ENCODE data around the gene NAT14.

Gene NAT14

DNA sequence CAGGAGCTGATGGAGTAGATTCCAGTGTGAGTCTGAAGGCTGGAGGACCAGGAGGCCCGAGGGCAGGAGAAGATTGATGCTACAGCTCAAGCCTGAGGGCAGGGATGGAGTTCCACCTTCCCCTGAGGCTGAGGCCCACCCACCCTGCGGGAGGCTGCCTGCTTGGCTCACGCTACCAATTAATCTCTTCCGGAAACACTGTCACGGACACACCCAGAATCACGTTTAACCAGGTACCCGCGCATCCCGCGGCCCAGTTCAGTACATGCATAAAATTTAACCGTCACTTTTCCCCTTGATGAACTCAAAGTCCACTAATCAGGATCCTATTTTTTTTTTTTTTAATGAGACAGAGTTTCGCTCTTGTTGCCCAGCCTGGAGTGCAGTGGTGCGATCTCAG lies 13.7 kb upstream of the NAT14 start:
- H3K27ac ChIP-seq: no peak overlapping the region
- DNase-seq: no peak
- no peaks in the 10 kb centered on the region for H3K36me3 ChIP-seq
- TF ChIP-seq, protein P1, sequence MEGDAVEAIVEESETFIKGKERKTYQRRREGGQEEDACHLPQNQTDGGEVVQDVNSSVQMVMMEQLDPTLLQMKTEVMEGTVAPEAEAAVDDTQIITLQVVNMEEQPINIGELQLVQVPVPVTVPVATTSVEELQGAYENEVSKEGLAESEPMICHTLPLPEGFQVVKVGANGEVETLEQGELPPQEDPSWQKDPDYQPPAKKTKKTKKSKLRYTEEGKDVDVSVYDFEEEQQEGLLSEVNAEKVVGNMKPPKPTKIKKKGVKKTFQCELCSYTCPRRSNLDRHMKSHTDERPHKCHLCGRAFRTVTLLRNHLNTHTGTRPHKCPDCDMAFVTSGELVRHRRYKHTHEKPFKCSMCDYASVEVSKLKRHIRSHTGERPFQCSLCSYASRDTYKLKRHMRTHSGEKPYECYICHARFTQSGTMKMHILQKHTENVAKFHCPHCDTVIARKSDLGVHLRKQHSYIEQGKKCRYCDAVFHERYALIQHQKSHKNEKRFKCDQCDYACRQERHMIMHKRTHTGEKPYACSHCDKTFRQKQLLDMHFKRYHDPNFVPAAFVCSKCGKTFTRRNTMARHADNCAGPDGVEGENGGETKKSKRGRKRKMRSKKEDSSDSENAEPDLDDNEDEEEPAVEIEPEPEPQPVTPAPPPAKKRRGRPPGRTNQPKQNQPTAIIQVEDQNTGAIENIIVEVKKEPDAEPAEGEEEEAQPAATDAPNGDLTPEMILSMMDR (IDR thresholded peaks at IDR 0.05; ENCODE audit: low read depth, low read length): no peak
- H3K27me3 ChIP-seq (ENCODE audit: insufficient read depth, low read depth, severe bottlenecking): no peaks in the 10 kb centered on the region
- H3K4me3 ChIP-seq (ENCODE audit: low read depth, low read length): no peak overlapping the region
- H3K9me3 ChIP-seq (ENCODE audit: severe bottlenecking): no peaks in the 10 kb centered on the region

DNA sequence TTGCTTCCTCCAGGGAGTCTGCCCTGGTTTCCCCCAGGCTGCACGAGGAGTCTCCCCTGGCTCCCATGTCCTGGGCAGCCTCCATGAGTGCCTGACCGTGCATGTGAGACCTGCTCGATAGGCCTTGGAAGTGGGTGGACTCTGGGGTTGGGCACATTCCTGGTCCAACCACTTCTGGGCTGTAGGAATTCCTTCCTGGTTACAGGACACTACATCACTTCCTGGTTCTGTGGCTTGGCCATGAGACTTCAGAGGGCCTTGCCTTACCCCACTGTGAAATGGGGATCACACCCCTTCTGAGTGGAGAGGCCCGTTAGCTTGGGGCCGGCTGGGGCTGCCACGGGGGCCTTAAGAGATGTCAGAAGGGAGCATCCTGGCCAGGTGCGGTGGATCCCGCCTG lies 12.5 kb upstream of the NAT14 start:
- no peak overlapping the region for H3K27ac ChIP-seq
- TF ChIP-seq, protein P1 (IDR thresholded peaks at IDR 0.05; ENCODE audit: low read depth, low read length): no peak
- H3K9me3 ChIP-seq (ENCODE audit: severe bottlenecking): no peaks in the 10 kb centered on the region
- no peak for DNase-seq
- H3K36me3 ChIP-seq: no peaks in the 10 kb centered on the region
- H3K4me3 ChIP-seq (ENCODE audit: low read depth, low read length): no peak overlapping the region
- no peaks in the 10 kb centered on the region for H3K27me3 ChIP-seq (ENCODE audit: insufficient read depth, low read depth, severe bottlenecking)

DNA sequence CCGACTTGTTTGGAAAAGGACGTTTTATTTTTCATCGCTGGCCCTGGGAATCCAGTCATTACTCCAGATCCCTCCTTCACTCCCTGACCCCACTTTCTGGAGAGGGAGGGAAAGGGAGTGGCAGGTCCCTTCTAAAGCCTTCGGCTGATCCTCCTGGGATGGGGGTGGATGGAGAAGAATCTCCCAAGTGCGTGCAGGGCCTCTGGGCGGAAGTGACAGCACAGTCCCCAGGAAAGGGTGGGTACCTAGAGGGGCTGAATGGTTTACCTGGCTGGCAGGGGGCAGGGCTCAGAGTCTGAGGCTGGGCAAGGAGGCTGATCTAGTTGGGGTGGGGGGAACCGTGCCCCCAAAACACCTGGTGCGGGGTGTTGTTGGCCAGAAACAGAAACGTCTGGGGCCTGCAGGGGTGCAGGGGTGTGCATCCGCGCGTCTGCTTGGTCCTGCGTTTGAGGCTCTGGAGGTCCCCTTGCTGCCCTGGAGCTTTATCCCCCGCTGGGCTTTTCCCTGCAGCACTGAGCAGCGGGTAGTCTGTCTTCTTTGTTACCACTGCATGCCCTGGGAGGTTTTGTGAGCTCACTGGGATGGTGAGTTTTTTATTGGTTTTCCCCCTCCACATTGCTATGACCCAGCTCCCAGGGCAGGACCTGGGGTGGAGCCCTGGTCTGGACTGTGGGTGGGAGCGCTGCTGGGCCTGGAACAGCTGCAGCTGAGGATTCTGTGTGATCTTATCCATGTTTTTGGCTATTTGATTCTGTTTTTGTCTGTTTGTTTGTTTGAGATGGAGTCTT lies 11.6 kb upstream of the NAT14 start:
- H3K9me3 ChIP-seq (ENCODE audit: severe bottlenecking): no peaks in the 10 kb centered on the region
- H3K27me3 ChIP-seq (ENCODE audit: insufficient read depth, low read depth, severe bottlenecking): no peaks in the 10 kb centered on the region
- H3K36me3 ChIP-seq: no peaks in the 10 kb centered on the region
- TF ChIP-seq, protein P1 (IDR thresholded peaks at IDR 0.05; ENCODE audit: low read depth, low read length): no peak
- no peak overlapping the region for H3K4me3 ChIP-seq (ENCODE audit: low read depth, low read length)
- H3K27ac ChIP-seq: no peak overlapping the region
- DNase-seq: no peak

DNA sequence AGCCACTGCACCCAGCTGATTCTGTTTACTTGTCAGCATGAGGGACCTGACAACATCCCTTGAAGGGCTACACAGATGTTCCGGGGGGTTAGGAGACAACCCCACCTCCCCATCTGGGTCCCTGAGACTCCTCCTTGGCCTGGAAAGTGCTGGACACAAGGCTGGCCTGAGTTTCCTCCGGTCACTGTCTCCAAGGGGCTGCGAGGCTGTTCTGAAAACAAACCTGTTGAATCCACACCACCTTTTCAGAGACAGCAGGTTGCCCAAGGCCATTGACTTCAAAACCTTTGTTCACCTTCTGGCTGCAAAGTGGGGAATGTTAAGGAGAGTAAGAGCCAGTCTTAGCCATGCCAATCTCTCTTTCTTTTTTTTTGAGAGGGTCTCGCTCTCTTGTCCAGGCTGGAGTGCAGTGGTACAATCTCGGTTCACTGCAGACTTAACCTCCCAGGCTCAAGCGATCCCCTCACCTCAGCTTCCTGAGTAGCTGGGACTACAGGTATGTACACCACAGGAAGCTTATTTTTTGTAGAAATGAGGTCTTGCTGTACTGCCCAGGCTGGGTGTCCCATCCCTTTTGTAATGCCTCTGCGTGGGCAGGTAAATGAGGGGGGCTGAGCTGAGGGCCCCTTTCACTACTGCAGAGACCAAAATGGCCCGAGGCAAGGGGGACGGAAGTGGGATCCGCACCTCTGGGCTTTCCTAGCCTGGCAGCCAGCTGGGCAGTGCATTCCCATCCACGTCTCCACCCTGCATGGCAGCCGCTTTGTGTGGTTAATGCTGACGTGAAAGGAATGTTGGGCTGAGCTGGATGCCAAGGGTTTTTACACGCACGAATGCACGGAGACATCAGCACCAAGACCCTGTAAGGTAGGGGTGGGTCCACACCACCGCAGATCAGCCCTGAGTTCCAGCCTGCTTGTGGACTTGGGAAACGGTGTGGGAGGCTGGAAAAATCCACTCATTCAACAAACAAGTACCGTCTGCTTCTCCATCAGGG lies 10.4 kb upstream of the NAT14 start:
- H3K36me3 ChIP-seq: no peaks in the 10 kb centered on the region
- no peaks in the 10 kb centered on the region for H3K27me3 ChIP-seq (ENCODE audit: insufficient read depth, low read depth, severe bottlenecking)
- no peak for DNase-seq
- TF ChIP-seq, protein P1 (IDR thresholded peaks at IDR 0.05; ENCODE audit: low read depth, low read length): no peak
- H3K4me3 ChIP-seq (ENCODE audit: low read depth, low read length): no peak overlapping the region
- H3K27ac ChIP-seq: no peak overlapping the region
- no peaks in the 10 kb centered on the region for H3K9me3 ChIP-seq (ENCODE audit: severe bottlenecking)

DNA sequence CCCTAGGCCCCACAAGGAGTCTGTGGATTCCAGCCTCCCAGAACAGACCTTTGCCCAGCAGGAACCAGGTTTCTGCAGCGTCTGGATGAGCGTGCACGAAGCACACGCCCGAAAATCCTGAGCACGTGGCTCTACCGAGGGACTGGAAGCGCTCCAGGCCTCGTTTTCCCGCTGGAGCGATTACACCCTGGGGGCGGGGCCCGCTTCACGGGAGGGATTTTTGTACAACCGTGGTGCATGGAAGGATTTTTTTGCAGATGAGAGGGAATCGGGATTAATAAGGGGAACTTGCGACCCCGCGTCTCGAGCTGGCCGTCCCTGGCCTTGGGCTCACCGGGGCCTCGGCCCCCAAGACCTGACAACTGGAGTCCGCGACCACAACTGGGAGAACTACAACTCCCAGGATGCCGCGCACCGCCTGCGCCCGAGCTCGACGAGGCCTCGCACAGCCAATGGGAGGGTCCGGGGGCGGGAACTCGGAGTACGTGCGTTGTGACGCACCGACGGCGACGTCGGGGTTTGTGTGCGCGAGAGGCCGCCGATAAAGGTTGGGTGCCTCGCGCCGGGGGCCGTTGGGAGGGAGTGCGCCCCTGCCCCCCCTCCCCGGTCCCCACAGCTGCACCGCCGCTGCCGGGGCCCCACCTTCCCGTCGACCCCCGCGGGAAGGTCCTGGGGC lies 8.8 kb upstream of the NAT14 start, which contains the start of gene ZNF628:
Gene ZNF628 (plus strand): TSS at position 518 of the 676 bp plus-strand sequence. CDS start 3,294 bp downstream, outside the sequence.
- Histone ChIP-seq H3K4me3 (ENCODE audit: low read depth, low read length) (peak within 1 kb of the TSS; percentile 81), H3K9me3 (ENCODE audit: severe bottlenecking) (no peaks in the 10 kb centered on the region), H3K27me3 (ENCODE audit: insufficient read depth, low read depth, severe bottlenecking) (no peaks in the 10 kb centered on the region), H3K27ac (peak within 1 kb of the TSS; percentile 92), H3K36me3 (no peaks in the 10 kb centered on the region)
- TF ChIP-seq, protein P1 (IDR thresholded peaks at IDR 0.05; ENCODE audit: low read depth, low read length): no peak
- peak; percentile 98 for DNase-seq

Data from WERI-Rb-1 (cell line).